Lower leg skin (tissue), 4 donors: ENCODE data around the gene TRPV5. TPM values are rescaled to one million over a fixed set of nuclear protein-coding genes. Genes with fewer than 3 reads are reported as not detected.

ENCODE experiments used
- DNase-seq, 2 donors: peaks; one replicate each; pipeline ENCODE4 v3.0.0-alpha.2; 2019; ENCODE audit warnings: low spot score in 2 of 2
- H3K4me3 ChIP-seq: fragments of 200-600 bp; sonication (generic); 2 replicates; pipeline ENCODE4 v1.5.1; 2017; ENCODE audit warnings: mild to moderate bottlenecking, low read depth; ENCODE audit not compliant: poor library complexity, severe bottlenecking
- POLR2A ChIP-seq, 2 donors: fragments of 450-650 bp; IDR thresholded peaks; one replicate each; pipeline ENCODE4 v1.6.1; 2016 to 2017; ENCODE audit warnings: antibody characterized with exemption in 2 of 2, mild to moderate bottlenecking in 1 of 2, moderate library complexity in 1 of 2
- WGBS, 2 donors: methylation state at CpG; one replicate each; pipeline ENCODE4 v1.1.5; 2018; 5-methylcytosine and 5-hydroxymethylcytosine counted together
- intact Hi-C: fragments of 100-400 bp; cut with DNase I; formaldehyde crosslinking; loops from one replicate; pipeline ENCODE4 v1.15.0; 2023; ENCODE audit warnings: low total_unique reads
- total RNA-seq, 4 donors: library from RNA; depleted of rRNA; stranded (reverse); fragments of >200 nt; gene quantifications; one replicate each; pipeline ENCODE4 v1.1.0, GENCODE V29; 2016
- TF ChIP-seq, protein P1 (sequence below), 3 donors: fragments of 450-650 bp; IDR thresholded peaks; one replicate each; pipeline ENCODE4 v1.5.1; 2016; ENCODE audit warnings: antibody characterized with exemption in 3 of 3, mild to moderate bottlenecking in 3 of 3, moderate library complexity in 2 of 3

Gene TRPV5
- total RNA-seq, 4 donors from 2014 or later: not detected

DNA sequence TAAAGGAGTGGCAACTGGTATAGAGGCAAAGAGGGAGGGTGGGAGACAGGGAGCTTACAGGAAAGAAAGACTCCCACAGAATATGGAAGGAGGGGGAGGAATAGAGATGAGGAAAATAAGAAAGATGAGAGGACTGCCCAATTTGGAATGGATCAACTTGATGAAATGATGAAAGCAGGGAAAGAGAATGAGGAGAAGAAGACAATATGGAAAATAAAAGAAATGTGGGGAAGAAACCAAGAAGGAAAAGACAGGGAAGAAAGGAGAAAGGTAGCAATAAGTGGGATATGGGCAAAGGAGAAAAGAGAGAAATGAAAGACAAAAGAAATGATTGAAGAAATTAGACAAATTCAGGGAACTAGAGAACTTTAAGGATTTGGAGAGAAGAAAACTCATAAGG, 25.7 kb upstream of the TRPV5 start:
- no peak overlapping the region for H3K4me3 ChIP-seq
- TF ChIP-seq, protein P1, sequence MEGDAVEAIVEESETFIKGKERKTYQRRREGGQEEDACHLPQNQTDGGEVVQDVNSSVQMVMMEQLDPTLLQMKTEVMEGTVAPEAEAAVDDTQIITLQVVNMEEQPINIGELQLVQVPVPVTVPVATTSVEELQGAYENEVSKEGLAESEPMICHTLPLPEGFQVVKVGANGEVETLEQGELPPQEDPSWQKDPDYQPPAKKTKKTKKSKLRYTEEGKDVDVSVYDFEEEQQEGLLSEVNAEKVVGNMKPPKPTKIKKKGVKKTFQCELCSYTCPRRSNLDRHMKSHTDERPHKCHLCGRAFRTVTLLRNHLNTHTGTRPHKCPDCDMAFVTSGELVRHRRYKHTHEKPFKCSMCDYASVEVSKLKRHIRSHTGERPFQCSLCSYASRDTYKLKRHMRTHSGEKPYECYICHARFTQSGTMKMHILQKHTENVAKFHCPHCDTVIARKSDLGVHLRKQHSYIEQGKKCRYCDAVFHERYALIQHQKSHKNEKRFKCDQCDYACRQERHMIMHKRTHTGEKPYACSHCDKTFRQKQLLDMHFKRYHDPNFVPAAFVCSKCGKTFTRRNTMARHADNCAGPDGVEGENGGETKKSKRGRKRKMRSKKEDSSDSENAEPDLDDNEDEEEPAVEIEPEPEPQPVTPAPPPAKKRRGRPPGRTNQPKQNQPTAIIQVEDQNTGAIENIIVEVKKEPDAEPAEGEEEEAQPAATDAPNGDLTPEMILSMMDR (IDR thresholded peaks at IDR 0.05): no peak
- TF ChIP-seq POLR2A (IDR thresholded peaks at IDR 0.05): no peak
- no peak for DNase-seq
- intact Hi-C loops: no loop called here

DNA sequence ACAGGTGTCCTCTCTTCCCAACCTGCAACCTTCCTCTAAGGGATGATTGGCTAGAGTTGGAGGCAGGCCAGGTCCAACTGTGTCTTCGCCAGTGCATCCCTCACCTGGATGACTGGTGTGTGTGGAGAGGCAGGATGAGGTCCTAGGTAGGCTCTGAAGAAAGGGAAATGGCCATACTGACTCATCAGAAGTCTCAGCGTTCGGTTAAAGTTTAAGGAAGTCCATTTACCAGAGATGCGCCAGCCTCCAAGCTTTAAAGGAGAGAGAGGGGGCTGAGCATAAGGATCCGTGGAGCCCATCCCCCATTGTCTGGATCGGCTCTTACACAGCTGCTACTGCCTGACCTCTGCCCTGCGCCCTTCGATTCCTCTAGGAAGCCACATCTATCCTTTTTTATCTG, 24.2 kb upstream of the TRPV5 start:
- TF ChIP-seq, protein P1 (IDR thresholded peaks at IDR 0.05): no peak
- TF ChIP-seq POLR2A (IDR thresholded peaks at IDR 0.05): no peak
- no peak overlapping the region for H3K4me3 ChIP-seq
- intact Hi-C loops: no loop called here
- DNase-seq: no peak
- WGBS, 2 donors: 76 to 80% methylated on average over 8 of the region's 8 CpGs

DNA sequence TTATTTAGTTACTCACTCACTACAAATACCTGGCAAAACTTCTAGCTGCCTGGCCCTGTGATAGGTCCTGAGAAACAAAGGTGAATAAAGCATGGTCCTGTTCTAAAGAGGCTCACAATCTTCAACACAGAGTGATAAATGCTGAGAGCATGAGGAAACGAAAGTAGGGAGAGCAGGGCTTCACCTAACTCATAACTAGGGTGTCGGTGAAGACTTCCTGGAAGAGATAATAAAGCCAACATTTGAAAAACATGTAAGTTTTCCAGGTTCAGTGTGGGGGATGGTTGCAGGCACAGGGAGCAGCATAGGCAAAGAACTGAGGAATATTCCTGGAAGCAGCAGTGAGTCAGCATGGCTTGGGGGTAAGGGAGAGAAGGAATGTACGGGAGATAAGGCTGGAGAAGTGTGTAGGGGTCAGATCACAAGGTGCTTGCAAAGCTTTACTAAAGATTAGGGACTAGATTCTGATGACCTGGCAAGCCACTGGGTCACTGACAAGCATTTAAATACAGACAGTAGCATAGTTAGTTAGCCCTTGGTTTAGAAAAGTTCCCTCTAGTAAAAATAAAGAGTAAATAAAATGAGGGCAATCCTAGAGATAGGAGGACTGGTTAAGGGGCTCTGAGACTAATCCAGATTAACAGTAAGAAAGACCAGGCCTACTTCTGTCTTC, 23.5 kb upstream of the TRPV5 start:
- H3K4me3 ChIP-seq: no peak overlapping the region
- no peak for DNase-seq
- intact Hi-C loops: no loop called here
- WGBS, 2 donors: 45 to 48% methylated on average over 3 of the region's 3 CpGs
- TF ChIP-seq, protein P1 (IDR thresholded peaks at IDR 0.05): no peak
- no peak for TF ChIP-seq POLR2A (IDR thresholded peaks at IDR 0.05)

DNA sequence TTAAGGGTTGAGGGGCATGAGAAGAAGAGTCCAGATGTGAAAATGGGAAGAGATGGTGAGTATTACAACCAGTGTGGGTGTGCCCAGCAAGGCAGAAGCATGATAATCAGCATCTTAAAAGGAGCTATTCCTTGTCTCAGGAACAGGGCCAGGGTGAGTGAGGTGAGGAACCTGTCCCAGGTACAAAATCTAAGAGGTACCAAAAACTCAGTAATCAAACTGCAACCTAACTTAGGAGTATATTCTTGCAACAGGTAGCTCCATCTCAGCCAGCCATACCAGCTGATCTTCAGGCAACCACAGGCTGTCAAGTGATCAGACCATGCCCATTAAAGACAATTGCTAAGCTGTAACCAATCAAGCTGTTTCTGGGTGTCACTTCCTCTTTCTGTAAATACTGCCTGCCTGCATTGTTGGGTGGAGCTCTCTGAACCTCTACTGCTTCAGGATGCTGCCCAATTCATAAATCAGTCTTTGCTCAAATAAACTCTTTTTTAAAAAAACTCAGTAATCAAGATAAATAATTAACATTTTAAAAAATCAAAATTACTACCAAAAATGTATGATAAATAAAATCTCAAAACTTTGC, 21.2 kb upstream of the TRPV5 start:
- TF ChIP-seq, protein P1 (IDR thresholded peaks at IDR 0.05): no peak
- TF ChIP-seq POLR2A (IDR thresholded peaks at IDR 0.05): no peak
- no peak for DNase-seq
- no peak overlapping the region for H3K4me3 ChIP-seq
- intact Hi-C loops: no loop called here

DNA sequence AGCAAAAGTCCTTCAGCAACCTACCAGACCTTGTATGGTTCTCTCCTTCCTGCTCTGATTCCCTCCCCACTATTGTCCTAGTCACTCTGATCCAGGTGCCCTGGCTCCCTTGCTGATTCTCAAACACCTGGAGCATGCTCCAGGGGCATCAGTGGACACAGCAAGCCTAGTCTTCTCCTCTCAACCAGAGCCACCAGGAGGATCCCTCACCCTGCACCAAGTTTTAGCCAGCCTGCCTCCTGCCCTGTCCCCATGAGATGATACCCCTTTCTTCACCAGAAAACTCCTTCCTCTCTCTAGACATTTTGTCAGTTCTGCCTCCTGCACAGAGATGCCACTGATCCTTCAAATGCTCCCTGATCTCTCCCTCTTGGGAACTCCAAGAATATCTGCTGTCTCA, 16.7 kb upstream of the TRPV5 start:
- intact Hi-C loops: no loop called here
- TF ChIP-seq POLR2A (IDR thresholded peaks at IDR 0.05): no peak
- TF ChIP-seq, protein P1 (IDR thresholded peaks at IDR 0.05): no peak
- peak in 1 of 2 donors; percentile 45 for DNase-seq
- no peak overlapping the region for H3K4me3 ChIP-seq

DNA sequence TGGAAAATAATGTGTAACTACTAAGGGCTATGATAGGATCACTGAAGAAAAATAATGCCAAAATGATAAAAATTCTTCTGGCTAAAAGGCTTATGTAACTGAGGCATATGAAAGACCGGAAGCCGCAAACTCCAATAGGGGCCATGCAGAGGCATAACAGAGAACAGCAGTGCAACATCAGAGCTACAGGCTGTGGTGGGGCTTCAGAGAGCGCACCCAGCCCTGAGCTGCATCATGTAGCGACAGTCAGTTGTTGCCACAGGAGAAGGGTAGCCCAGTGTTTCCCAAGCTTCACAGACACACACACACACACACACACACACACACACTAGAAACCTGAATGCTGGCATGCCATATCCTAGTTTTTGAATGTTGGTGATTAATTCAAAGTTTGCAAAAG, 15.1 kb upstream of the TRPV5 start:
- 88 to 94% methylated on average over 4 of the region's 4 CpGs for WGBS, 2 donors
- TF ChIP-seq POLR2A (IDR thresholded peaks at IDR 0.05): no peak
- TF ChIP-seq, protein P1 (IDR thresholded peaks at IDR 0.05): no peak
- intact Hi-C loops: no loop called here
- DNase-seq: peak in 1 of 2 donors; percentile 43
- H3K4me3 ChIP-seq: no peak overlapping the region
